Body of pancreas (tissue), 4 donors: Measurements from ENCODE around the gene LIMS1.

Experiments
- CTCF ChIP-seq, 7 experiments: fragments of 450-650 bp in 4 of 7; fragments of 200-600 bp in 3 of 7; sonication (generic) in 3 of 7; IDR thresholded peaks; one replicate each; pipeline ENCODE4 v1.5.1; 2016 to 2019; ENCODE audit warnings: antibody characterized with exemption in 7 of 7
- POLR2A ChIP-seq, 3 donors: fragments of 450-650 bp; IDR thresholded peaks; one replicate each; pipeline ENCODE4 v1.6.1; 2016; ENCODE audit warnings: antibody characterized with exemption in 3 of 3, mild to moderate bottlenecking in 2 of 3

GRCh38 chr2:108583903-108584520, 49.7 kb downstream of the LIMS1 start:
- TF ChIP-seq CTCF (IDR thresholded peaks at IDR 0.05), result peak; percentile 48 to 85 (median 81)
- no peak for TF ChIP-seq POLR2A (IDR thresholded peaks at IDR 0.05)
